CMK (cell line): Measurements from ENCODE around the gene ACP7.
A peak's percentile ranks its signal among the peaks of the same experiment; 100 is the strongest.
"Not testable (repeated sequence)": the region's sequence is repeated elsewhere in the genome, so short reads cannot be mapped to it uniquely, and the experiment has no call there.

Experiments used
- DNase-seq: peaks from one replicate; pipeline ENCODE4 v3.0.0-alpha.2; 2010; ENCODE audit warnings: low read depth

The ACP7 gene

DNA sequence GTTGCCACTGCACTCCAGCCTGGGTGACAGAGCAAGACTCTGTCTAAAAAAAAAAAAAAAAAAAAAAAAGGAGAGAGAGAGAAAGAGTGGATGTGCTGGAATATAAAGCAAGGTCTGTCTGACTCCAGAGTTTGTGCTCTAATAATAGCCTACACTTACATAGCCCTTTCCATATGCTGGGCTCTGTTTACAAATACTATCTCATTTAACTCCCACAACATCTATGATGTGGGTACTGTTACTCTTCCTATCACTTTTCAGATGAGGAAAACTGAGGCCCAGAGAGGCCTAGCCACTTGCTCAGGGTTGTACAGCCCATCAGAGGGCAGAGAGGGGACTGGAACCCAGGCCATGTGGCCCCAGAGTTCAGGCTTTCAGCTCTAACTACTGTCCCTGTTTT, 25.5 kb downstream of the ACP7 start:
- no peak for DNase-seq

DNA sequence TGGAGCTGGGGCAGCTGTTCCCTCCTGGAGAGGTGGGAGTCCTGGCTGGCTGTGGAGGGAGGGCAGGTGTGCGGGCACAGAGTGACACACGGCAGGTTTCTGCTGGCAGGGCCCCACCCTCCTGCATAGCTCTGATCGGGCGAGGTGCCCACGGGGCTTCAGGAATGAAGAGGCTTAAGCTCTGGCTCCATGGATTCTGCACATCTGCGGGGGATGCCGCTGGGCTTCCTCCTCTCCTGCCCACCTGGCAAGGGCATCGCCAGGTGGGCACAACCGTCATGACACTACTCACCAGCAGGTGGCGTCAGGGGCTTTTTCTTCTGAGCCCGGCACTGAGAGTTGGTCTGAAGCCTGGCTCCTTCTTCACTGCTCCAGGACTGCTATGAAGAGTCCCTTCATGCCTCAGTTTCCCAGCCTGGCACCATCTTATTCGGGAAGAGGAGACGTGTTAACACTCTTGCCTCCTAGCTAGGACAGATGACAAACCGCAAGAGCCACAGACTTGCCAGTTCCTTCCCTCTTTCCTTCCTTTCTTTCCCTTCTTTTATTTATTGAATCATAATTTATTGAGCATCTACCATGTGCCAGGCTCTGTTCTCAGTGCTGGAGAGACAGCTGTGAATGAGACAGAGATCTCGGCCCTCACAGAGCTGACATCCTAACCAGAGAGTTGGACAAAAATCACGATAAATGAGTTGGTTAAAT, 26.2 kb downstream of the ACP7 start:
- no peak for DNase-seq

DNA sequence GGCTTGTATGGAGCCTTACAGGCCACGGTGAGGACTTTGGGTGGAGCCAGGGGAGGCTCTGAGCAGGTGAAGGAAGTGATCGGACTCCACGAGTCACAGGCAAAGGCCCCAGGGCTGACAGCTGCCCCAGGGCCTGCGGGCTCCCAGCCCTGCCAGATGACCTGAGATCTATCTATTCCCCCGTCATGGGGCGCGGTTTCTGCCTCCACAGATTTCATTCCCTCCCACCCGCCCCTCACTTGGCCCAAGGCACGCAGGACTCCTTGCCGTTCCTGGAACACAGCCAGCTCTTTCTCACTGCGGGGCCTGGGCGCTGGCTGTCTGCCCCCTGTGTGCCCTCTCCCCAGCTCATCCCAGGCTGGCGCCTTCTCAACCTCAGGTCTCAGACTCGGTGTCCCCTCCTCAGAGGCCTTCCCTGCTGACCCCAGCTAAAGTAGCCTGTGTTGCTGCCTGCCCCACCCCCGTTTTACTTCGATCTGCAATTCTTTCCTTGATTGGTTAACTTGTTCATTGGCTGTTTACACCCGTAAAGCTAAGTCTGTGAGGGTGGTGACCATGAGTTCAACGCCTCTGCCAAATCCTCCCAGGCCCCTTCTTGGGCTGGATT, 27.5 kb downstream of the ACP7 start:
- no peak for DNase-seq

- DNase-seq = no peak
Observed at GRCh38 chr19:39112338-39112890, 28.2 kb downstream of the ACP7 start.

GRCh38 chr19:39113199-39113598, 29.0 kb downstream of the ACP7 start:
- DNase-seq = no peak

DNA sequence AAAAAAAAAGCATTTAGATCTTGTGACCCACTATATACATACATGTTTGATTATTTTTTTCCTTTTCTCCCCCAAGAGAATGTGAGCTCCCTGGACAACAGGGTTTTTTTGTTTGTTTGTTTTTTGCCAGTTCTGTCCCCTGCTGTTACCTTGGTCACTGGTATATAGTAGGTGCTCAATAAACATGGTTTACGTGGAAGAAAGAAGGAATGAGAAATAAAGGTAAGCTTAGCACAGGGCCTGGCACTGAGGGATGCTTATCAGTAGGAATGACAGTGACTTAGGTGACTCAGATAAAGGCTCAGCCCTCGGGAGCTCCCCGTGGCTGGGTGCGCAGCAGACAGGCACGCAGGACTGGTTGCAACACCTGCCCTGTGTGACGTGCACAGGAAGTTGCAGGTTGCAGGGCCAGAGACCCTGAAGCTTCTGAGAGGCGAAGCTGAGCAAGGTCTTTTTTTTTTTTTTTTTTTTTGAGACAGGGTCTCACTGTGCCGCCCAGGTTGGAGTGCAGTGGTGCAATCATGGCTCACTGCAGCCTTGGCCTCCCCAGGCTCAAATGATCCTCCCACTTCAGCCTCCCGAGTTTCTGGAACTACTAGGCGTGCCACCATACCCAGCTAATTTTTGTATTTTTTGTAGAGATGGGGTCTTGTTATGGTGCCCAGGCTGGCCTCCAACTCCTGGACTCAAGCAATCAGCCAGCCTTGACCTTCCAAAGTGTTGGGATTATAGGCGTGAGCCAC, 31.1 kb downstream of the ACP7 start:
- no peak for DNase-seq

DNA sequence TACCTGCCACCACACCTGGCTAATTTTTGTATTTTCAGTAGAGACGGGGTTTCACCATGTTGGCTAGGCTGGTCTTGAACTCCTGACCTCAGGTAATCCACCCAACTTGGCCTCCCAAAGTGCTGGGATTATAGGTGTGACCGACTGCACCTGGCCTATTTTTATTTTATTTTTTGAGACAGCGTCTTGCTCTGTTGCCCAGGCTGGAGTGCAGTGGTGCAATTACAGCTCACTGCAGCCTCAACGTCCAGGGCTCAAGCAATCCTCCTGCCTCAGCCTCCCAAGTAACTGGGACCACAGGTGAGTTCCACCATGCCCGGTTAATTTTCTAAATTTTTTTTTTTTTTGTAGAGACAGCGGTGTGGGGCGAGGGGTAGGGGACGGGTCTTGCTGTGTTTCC, 32.9 kb downstream of the ACP7 start:
- not testable (repeated sequence) for DNase-seq

GRCh38 chr19:39119830-39120229, 35.7 kb downstream of the ACP7 start:
- no peak for DNase-seq

- no peak for DNase-seq
Observed at GRCh38 chr19:39122934-39123731, 39.0 kb downstream of the ACP7 start.

DNA sequence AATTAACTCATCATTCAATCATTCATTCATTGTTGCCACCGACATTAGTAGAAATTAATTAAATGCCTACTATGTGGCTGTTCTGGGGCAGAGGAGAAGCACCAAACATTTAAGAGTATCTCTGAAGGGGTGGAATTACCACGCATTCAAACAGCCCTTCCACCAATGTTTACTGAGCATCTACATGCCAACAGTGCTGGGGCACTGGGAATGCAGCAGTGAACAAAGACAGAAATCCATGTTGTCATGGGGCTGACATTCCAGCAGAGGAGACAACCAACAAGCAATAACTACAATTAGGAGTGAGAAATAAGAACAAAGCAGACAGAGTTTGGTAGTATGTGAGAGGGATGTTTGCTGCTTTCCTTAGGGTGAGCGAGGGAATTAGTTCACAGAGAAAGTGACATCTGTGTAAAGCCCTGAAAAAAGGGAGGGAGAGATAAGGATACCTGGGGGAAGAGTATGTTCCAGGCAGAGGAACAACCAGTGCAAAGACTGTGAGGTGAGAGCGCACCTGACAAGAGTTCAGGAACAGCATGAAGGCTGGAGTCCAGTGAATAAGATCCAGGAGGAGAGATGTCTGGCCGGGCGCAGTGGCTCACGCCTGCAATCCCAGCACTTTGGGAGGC, 40.1 kb downstream of the ACP7 start:
- no peak for DNase-seq

DNA sequence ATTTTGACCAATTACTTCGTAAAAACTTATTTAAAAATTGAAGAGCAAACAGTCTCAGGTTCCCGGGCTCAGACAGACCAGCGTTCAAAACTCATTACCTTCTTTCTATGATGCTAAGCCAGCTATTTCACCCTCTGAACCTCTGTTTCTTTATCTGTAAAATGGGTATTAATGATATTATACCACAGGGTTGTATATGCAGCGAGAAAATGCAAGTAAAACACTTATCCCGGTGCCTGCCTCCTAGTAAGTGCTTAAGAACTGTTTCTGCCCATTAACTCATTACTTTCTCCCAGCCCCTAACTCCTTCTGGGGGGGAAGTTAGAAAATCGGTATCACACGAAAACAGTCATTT, 41.0 kb downstream of the ACP7 start:
- DNase-seq = no peak

DNA sequence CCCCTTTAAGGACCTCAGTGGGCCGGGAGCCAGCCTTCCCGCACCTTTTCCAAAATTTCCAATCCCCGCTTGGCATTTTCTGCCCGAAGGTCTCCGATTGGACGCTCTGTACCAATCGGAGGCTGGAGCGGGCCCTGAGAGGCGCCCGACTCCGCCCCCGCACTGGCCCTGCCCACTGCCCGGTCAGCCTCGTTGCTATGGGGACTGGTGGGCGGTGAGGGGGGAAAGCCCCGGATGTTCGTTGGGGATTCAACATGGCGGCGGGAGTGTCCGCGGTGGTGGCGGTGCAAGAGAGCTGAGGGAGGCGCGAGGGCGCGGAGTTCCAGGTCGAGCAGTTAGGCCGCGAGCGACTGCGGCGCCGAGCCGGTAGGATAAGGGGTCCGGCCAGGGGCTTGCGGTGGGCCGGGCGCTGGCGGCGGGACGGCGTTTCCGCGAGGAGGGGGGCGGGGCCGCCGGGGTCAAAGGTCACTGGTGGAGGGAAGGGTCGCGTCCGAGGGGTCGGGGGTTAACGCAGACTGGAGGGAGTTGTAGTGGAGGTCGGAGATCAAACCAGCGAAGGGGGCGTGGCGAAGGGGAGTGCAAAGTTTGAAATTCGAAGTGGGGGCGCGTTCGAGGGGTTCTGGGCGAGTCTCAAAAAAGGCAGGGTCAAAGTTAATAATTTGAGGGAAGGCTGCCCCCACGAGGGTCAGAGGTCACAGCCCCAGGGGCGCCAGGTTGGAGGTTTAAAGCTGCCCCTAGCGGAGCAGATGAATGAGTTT, 41.6 kb downstream of the ACP7 start, which contains the start of gene PAK4:
TSS of gene PAK4 (plus strand) at position 233 of the 758 bp plus-strand sequence. CDS start 43,768 bp downstream, outside the sequence.
- peak; percentile 92 for DNase-seq

DNA sequence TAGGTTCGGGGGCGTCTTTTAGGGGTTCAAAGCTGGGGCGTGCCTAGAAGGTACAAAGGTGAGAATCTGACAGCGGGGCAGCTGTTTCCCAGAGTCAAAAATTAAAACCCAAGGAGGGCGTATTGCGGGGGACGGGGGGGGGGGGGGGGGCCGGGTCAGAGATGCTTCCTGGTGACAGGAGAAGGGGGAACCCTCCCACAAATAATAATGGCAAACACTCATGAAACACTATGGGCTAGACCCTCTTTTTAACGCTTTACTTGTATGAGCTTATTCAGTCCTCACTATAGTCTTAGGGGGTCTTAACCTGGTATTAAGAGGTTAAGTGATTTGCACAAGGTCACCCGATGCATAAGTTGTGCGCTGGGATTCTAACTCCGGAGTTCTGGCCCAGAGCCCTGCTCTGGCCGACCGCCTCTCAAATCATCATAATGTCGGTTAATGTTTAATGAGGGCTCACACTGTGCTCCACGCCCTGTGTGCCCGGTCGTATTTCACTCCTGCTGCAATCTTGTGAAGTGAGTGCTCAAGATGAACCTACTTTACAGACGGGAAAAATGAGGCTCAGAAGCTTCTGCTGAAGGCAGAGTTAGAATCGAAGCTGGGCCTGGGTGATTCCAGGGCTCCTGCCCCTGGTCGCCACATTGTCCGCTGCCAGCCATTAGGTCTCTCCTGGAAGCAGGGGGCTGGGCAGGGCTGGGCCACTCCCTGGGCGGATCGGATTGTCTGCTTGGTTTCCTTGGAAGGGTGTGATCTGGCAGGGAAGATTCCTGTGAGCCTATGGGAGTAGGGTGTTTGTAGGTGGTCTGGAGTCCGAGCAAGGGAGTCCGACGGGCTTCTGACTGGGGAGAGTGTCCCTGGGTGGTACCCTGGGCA, 42.4 kb downstream of the ACP7 start:
- DNase-seq = no peak

- no peak for DNase-seq
Observed at GRCh38 chr19:39127812-39128515, 43.8 kb downstream of the ACP7 start.

- DNase-seq = no peak
Observed at GRCh38 chr19:39128516-39129079, 44.4 kb downstream of the ACP7 start.

DNA sequence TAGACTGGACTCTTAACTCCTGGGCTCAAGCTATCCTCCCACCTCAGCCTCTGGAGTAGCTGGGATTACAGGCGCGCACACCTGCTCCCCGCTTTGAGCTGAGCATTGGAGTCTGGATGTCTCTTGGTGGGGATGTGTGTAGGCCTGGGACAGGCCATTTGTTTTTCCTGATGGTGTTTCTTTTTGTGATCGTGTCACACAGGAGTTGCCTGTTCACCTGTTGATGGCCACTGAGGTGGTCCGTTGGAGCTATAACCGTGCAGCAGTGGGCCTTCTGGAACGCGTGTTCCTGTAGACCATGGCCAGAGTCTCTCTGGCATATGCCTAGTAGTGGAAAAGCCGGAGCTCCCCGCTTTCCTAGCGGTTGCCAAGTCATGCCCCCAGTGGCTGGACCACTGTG, 44.9 kb downstream of the ACP7 start:
- DNase-seq = no peak

DNA sequence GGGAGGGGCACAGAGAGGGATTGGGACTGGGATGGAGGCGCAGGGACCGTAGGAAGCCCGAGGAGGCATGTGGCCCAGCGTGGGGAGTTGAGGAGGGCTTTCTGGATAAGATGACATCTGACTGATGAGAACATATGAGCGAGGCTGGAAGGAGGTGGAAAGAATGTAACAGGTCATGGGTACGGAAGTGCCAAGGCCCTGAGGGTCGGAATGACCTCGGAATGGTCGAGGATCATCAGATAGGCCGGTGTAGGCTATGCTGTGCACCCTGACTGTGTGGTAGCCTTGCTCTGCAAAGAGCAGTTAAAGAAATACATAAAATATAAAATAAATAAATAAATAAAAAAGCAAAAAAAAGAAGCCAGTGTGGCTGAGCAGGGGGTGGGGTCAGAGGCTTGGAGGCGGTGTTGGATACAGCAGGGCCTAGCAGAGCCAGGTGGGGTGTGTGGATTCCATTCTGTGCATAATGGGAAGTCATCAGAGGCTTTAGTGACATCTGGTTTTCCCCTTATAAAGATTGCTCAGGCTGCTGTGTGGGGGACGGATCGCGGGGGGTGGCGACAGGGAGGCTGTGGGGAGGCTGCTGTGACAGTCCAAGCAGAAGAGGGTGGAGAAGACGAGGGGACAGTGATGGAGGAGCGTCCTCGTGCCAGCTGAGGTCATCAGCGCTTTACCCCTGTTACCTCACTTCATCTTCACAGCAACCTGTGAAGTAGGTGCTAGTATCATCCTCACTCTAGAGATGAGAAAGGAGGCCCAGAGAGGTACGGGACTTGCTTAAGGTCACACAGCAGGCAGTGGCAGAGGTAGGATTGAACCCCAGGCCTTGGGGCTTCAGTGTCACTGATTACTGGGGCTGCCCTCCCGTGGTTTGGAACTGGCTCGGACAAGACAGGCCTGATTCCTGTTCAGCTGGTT, 46.4 kb downstream of the ACP7 start:
- no peak for DNase-seq

- DNase-seq = no peak
Observed at GRCh38 chr19:39131255-39131755, 47.1 kb downstream of the ACP7 start.
